Hematopoietic multipotent progenitor cell (in vitro differentiated cells): ENCODE data around the gene GNB4. TPM values are rescaled to one million over a fixed set of nuclear protein-coding genes. Genes with fewer than 3 reads are reported as not detected.

Source experiments
- DNase-seq, 3 donors: peaks; one replicate each; pipeline ENCODE4 v3.0.0-alpha.2; 2011 to 2015; ENCODE audit warnings: low read depth in 2 of 3, low spot score in 2 of 3
- small RNA-seq: library from RNA; depleted of rRNA; stranded (forward); fragments of <200 nt; gene quantifications from one replicate; pipeline ENCODE3, GENCODE V24; 2012
- total RNA-seq: library from RNA; depleted of rRNA; stranded (reverse); fragments of >200 nt; gene quantifications from one replicate; pipeline ENCODE4 v1.2.3, GENCODE V29; 2012

The GNB4 gene
- total RNA-seq, 1 donor = 45.0 TPM

- DNase-seq = peak in 1 of 3 donors; percentile 4
These were observed 77.3 kb downstream of the GNB4 start for GRCh38 chr3:179373938-179374337.

GRCh38 chr3:179369621-179370020, 81.6 kb downstream of the GNB4 start:
- no peak for DNase-seq

GRCh38 chr3:179363332-179363731, 87.9 kb downstream of the GNB4 start:
- DNase-seq = no peak

- no peak for DNase-seq
These were observed 95.3 kb downstream of the GNB4 start for GRCh38 chr3:179355996-179356395.

GRCh38 chr3:179348325-179349013, 102.8 kb downstream of the GNB4 start:
- DNase-seq = peak in 2 of 3 donors; percentile 26 to 43

GRCh38 chr3:179347345-179348194, 103.7 kb downstream of the GNB4 start, which contains the start of gene MFN1:
Gene MFN1, plus strand, starts transcription at chr3:179347709. Its CDS starts 1,143 bp downstream, at chr3:179348852.
- peak; percentile 66 to 96 (median 92) for DNase-seq

Small RNA genes within 50 kb of the gene (small RNA-seq; reads per million reads assigned to genes)
- gene AC007620.1 = not detected

Other genes with a start within 250 kb of the GNB4 start
- gene KCNMB3, start 200.4 kb downstream of the GNB4 start, total RNA-seq = 1.3 TPM
- 40.1 TPM for gene ZNF639, start 128.4 kb downstream of the GNB4 start, total RNA-seq
- gene MFN1, start 103.8 kb downstream of the GNB4 start, total RNA-seq = 13.2 TPM
- gene ACTL6A, start 111.5 kb upstream of the GNB4 start, total RNA-seq = 27.2 TPM
- gene MRPL47, start 153.2 kb upstream of the GNB4 start, total RNA-seq = 7.5 TPM
- gene NDUFB5, start 153.3 kb upstream of the GNB4 start, total RNA-seq = 20.7 TPM
- gene USP13, start 201.6 kb upstream of the GNB4 start, total RNA-seq = 4.6 TPM